HPDE6-E6E7 (cell line): ENCODE results near the gene PHF12.
"Not testable (repeated sequence)": the region's sequence is repeated elsewhere in the genome, so short reads cannot be mapped to it uniquely, and the experiment has no call there.

Experiments used
- DNase-seq: peaks from one replicate; pipeline ENCODE4 v3.0.0; 2011; ENCODE audit warnings: missing footprints; ENCODE audit errors: extremely low spot score

The PHF12 gene

GRCh38 chr17:28934508-28934907, 16.8 kb downstream of the PHF12 start:
- DNase-seq: not testable (repeated sequence)

- DNase-seq: no peak
Observed at GRCh38 chr17:28929787-28930186, 21.5 kb downstream of the PHF12 start.

DNA sequence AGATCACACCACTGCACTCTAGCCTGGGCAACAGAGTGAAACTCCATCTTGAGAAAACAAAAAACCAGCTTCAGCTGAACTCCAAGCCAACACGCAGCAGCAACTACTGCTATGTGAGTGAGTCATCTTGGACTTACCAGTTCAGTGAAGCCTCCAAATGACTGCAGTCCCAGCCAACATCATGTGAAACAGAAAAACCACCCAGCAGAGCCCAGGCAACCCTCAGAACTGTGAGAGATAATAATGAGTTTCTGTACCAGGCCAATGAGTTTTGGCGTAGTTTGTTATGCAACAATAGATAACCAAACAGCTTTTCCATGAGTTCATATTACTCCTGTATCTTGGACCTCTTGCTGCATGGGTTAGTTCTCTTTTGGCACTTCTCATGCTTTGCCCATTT, 23.3 kb downstream of the PHF12 start:
- no peak for DNase-seq

DNA sequence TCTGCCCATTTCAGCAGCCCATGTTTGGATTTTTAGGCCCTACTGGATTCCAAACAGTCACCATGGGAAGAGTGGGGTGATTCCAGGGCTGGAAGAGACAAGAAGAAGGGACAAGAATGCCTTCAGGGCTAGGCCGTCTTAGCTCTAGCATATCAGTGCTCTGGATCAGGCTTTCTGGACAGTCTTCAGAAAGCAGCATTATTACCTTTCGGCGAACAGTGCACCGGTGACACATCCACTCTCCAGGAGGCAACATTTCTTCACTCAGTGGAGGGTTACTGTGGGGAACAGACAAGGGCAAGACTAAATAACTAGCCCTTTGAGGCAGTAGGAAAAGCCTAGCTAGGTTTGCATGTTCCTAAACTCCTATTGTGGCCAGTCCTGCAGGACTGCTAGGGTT, 24.5 kb downstream of the PHF12 start:
- no peak for DNase-seq

DNA sequence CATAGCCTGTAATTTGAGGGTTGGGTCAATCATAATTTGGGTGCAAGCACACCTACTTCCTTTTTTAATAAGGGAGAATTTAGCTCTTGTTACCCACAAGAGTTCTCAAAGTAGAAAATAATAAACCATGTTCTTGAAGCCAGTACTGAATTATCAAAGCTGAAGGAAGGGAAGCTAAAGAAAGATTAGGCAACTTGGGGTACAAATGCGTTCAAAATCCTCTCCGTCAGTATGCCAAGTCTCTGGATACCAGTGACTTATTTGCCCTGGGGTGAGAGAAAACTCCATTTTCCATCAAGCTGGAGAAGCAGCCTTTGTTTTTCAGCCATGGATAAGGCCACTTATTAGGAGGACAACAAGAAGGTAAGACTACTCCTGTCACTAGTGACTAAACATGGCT, 25.0 kb downstream of the PHF12 start:
- DNase-seq: no peak

GRCh38 chr17:28925912-28926365, 25.4 kb downstream of the PHF12 start:
- DNase-seq: peak; percentile 49

GRCh38 chr17:28920201-28920600, 31.1 kb downstream of the PHF12 start:
- DNase-seq: no peak

DNA sequence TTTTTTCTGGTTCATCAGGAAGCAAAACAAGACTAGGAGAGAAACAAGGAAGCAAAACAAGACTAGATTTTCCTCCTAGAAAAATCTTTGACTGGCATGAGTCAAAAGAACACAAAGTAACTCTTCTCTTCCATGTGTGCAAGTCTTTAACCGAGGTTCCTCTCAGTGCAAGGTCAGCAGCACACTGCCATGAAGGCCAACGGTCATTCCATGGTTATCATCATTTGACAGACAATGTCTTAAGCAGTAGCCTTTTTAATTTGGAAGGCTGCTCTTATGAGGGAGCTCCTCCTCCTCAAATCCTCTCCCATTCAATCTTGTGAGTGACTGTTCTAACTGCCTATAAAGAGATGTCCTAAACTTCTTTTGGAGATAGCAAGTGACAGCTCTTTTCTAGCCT, 33.0 kb downstream of the PHF12 start:
- no peak for DNase-seq

GRCh38 chr17:28917465-28917864, 33.9 kb downstream of the PHF12 start:
- DNase-seq: no peak

DNA sequence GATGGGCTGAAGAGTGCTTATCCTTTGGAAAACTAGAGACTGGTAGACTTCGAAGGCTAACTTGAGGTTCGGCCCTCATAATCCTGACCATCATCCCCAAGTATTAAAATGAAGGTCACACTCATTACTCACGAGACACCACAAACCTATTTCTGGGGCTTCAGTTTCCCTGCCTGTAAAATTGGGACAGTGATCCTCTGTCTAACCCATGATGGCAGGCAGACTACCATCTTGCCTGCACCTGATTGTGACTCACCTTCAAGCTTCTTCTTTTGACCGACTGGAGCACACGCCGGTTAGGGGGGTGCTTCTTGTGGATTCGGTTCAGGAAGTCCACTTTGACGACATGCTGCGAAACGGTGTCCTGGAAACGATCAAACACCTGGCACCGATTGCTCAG, 34.3 kb downstream of the PHF12 start:
- no peak for DNase-seq

- DNase-seq: no peak
Observed at GRCh38 chr17:28916302-28916934, 34.9 kb downstream of the PHF12 start.

DNA sequence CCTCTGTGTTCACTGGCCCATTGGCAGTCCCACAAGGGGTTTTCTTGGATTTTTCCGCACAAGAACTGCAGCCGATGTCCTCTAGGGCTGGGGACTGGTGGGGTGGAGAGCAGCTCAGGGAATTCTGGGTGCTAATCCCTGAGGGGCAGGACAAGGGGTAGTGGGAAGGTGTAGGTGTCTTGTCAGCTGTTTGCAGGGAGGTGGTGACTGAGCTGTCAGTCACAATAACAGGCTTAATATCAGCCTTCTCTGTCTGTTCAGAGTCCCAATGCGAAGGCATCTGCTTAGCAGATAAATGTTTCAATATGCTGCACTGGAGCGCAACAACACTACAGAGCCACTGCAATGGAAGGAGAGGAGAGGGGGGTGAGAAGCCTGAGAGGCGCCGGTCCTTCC, 38.4 kb downstream of the PHF12 start:
- no peak for DNase-seq

DNA sequence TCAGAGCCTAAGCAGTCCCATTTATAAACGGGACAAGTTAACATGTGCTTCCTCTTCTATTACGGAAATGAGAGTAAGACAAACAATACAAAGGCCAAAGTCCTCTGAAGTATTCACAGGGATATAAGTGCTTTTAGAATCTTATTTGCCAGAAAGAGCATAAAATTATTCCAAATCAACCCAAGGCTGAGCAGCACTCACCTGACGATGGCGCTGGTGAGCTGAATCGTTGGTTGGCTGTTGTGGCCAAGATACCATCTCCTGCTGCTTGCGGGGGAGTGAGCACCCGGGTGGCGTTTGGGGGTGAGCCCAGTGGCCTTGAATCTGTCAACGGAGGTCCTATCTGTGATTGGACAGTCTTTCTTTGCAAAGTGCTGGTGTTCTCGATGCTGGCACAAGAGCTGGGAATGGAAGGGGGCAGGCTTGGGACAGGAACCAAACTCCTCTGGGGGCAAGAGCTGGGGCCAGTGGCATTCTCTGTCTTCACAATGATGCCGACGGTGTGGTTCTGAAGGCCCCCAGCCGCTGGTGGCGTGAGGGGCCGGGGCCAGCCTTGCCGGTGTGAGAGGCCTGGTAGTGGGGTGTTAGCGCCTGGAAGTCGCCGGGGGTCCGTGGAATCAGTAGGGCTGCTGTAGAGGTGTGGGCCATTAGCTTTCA, 38.9 kb downstream of the PHF12 start:
- no peak for DNase-seq

DNA sequence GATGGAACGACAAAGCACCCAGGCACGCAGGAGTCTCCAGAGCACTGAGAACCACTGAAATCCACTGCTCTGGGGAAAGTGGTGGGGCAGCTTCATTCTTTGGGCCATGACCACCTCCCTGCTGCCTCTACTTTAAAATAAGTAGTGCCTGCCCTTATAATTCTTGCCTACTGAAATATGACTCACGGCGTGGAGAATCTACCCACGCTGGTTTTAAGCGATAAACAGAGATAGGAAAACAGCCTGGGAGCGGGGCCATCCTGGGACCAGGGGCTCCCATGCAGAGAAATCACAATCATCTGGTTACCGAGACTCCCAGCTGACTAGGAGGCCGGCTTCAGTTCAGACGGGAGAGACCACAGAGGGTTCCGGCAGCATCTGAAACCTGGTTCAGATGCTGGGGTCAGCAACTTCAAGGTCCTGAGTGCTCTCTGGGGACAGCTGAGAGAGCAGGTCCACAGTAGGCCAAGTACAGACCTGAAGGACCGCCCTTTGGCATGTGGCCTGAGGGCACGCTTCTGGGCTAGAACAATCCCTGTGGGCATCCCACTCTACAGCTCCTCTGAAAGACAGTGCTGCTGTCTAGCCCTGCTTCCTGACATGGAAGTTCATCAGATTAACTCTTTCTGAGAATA, 39.8 kb downstream of the PHF12 start:
- DNase-seq: no peak

- no peak for DNase-seq
Observed at GRCh38 chr17:28910534-28910933, 40.8 kb downstream of the PHF12 start.

- DNase-seq: no peak
Observed at GRCh38 chr17:28908640-28909167, 42.6 kb downstream of the PHF12 start.

DNA sequence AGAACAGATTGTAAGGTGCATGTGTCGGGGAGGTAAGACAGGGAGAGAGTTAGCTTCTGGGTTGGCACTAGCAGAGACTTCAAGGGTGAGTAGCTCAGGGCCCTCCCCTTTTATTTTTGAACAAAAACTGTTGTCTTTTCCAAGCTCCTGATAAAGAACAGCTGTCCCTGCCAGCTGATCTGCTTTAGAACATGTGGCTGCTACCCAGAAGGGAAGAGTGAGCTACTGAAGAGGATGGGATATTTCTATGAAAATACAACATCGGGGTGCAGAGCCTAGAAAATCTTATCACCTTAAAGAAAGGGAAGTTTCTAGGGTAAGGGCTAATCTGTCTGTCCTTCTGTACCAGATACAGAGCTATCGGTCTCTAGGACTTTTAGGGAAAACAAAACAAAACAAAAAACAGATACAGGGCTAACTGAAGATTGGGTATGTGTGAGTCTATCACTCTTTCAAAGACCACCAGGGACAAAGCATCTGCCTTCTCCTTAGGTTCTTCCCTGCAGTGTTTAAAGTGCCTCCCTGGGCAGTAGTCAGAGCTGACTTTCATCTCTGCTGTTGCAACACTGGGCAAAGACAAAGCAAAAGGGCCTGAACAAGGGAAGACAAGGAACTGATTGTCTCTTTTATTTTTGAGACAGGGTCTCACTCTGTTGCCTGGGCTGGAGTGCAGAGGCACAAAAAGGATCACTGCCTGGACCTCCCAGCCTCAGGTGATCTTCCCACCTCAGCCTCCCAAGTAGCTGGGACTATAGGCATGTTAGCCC, 43.4 kb downstream of the PHF12 start:
- DNase-seq: no peak

DNA sequence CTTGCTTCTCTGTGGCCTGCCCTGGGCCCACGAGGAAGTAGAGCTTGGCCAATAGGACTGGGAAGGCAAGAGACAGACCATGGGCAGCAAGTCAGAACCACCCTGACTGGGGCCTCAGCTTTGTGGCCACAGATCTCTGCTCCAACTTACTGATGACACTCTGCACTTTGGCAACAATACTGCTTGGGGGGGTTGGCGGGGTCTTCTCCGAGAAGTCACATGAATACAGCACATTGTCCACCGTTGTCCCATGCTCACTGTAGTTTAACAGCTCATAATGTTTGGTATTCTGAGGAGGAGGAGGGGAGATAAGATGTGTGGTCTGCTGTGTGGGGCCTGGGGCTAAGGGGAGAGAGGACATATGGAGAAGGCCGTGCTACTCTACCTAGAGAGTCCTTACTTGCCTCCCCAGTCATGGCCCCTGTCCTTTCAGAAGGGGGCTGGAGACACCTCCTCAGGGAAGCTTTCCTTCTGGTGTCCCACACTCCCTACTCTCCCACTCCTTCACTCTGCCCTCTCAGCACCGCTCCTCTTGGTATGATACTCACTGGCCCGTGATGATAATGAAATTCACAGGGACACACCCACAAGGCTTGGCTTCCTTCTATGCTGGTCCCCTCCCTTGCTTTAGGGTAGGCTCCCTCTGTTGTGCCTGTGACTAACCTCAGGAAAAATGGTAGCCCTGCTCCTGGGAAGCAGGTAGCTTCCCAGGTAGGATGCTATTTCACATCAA, 44.4 kb downstream of the PHF12 start:
- no peak for DNase-seq

- DNase-seq: no peak
Observed at GRCh38 chr17:28906276-28906675, 45.0 kb downstream of the PHF12 start.

GRCh38 chr17:28904800-28905199, 46.5 kb downstream of the PHF12 start:
- no peak for DNase-seq

- DNase-seq: not testable (repeated sequence)
Observed at GRCh38 chr17:28903546-28903841, 47.8 kb downstream of the PHF12 start.
